ENCODE measurements around the gene CREBBP.

The CREBBP gene

DNA sequence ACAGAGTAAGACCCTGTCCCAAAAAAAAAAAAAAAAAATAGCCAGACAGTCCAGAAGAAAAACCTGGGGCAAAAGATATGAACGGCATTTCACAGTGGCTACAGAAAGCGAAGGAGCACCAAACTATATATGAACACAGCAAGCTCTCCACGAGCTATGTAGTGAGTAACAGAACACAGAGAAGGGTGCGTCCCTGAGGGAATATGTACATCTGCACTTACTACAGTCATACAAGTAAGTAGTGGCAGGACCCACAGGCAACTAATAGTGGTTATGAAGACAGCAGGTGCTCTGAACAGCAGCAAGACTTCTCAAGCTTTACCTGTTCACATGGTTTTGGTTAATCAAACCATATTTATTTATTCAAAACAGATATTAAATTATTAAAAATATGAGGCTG is 179.0 kb downstream of the CREBBP start:
- no peak for DNase-seq

DNA sequence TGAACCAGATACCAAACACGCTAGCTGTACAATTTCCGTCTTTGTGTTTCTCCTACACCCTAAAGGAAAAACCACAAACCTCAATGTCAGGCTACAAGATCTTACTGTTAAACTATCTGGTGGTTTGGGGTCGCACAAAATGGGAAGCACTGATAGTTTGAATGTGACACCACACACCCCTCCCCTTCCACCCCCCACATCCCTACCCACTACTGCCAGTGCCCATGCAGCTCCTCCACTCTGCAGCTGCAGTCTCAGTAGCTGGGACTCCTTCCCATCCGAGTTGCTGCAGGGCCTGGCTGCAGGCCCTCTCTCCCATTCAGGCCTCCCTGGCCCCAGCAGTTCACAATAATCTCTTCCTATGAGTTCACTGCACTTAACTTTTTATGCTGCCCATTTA is 181.6 kb downstream of the CREBBP start:
- DNase-seq = no peak

DNA sequence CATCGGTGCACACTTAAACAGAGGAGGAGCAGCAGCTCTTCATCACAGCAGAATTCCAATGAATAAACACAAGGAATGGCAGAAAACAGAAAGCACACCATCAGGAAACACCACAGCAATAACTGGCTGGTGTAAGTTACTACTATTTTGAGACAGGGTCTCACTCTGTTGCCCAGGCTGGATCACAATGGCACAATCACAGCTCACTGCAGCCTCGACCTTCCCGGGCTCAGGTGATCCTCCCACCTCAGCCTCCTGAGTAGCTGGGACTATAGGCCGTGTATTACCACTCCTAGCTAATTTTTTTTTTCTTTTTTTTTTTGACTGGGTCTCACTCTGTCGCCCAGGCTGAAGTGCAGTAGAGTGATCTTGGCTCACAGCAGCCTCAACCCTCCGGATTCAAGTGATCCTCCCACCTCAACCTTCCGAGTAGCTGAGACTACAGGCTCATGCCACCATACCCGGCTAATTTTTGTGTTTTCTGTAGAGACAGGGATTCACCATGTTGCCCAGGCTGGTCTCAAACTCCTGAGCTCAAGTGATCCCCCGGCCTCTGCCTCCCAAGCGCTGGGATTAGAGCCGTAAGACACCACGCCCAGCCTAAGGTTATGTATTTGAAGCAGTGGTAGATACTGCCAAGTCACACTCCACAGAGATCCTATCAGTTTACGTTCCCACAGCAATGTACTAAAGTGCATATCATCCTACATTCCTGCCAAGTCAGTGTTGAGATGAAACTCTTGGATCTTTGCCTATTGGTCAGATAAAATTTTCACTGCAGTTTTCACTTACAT is 183.9 kb downstream of the CREBBP start:
- no peak for DNase-seq

DNA sequence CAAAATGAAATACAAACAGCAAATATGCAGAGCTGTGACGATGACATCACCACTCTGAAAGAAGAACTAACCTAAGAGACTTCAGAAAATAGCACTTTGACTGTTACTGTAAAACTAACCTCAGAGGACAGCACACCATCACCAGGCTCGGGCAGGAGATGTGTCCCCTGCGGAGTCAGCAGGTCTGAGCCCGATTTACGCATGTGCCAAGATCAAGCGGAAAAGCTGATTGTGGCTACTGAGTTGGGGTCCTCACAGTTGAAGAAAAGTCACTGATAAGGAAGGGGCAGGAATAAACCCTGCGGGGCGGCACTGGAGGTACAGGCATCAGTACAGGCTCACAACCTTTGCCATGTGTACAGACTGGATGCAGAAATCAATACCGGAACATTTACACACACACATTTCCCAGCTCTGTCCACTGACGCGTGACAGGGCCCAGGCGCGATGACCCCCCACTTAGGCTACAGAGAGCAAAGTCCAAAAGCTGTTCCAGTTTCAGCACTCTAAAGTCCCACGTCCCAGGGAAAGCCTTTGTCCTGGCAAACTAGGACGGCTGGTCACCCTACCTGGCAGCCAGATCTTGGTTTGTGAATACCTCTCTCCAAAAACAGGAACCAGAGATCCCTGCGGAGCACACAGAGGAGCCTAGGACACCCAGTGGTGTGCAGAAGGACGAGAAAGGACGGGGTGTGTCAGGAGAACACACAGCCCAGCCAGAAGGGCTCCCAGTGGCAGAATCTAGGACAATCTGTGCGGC is 184.7 kb downstream of the CREBBP start:
- no peak for DNase-seq

DNA sequence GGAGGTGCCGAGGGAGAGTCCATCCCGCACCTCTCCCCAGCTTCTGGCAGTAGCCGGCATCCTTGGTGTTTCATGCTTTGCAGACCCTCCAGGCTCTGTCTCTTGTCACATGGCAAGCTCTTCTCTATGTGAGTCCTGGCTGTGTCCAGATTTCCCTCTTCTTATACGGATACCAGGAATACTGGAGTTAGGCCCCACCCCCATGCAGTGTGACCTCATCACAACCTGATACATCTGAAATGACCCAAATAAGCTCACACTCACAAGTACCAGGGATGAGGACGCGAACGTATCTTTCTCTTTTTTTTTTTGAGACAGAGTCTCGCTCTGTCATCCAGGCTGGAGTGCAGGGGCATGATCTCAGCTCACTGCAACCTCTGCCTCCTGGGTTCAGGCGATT is 186.5 kb downstream of the CREBBP start:
- no peak for DNase-seq

DNA sequence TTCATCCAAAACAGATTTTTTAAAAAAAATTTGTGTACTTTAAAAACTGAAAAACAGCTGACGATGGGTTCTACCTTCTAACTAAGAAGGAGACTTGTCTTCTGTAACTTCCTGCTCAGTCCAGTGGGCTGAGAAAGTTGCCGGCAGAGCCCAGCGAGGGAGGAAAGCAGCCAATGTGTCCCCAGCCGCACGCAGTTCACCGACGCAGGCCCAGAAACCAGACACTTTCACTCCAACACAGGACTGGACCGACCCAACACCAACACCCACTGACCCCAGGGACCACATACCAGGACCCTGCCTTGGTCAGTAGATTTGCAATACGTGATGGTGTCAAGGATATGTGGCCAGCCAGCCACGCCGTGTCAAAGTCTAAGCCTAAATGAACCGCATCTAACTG is 188.8 kb downstream of the CREBBP start:
- no peak for DNase-seq

DNA sequence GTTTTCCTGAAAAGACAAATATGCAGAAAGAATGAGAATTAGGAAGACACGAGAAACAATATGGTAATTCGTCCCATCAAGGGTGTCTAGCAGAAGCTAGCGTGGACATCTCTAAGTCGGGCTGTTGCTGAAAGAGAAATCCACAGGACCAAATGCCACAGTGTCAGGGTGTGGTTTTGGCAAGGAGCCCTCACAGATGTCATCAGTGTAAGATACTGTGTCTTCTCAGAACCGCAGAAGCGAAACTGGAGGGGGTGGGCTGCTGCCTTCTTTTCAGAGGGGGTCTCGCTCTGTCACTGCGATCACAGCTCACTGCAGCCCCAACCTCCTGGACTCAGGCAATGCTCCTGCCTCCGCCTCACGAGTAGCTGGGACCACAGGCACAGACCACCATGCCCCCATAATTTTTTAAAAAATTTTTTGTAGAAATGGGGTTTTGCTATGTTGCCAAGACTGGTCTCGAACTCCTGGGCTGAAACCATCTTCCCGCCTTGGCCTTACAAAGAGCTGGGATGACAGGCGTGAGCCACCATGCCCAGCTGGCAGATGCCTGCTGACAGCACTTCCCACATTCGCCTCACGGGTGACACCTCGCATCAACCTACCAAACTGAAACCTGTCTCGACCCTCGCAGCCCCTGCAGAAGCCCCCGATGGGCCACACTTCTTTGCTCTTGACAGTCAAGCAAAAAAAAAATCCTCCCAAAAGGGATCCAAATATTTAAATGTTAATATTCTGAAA is 189.4 kb downstream of the CREBBP start:
- DNase-seq = no peak

DNA sequence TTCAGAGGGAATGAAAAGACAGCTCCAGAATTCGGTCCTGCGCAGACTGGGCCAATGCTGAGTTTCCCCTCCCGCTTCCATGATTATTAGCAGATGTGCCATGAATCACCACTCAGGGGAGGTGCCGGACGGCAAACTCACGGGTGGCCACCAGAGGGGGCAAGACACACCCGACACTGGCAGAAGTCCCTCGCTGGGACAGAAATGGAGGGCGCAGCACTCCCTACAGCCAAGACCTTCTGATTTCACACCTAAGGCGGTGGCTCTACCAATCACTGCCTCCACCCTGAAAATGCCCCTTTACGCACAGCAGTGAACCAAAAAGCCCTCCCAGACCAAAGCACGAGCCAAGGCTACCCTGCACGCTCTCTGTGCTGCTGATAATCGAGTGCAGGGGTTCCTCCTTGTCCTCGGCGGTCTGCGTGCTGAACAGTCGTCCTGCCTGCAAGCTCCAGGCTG is 190.0 kb downstream of the CREBBP start:
- no peak for DNase-seq

DNA sequence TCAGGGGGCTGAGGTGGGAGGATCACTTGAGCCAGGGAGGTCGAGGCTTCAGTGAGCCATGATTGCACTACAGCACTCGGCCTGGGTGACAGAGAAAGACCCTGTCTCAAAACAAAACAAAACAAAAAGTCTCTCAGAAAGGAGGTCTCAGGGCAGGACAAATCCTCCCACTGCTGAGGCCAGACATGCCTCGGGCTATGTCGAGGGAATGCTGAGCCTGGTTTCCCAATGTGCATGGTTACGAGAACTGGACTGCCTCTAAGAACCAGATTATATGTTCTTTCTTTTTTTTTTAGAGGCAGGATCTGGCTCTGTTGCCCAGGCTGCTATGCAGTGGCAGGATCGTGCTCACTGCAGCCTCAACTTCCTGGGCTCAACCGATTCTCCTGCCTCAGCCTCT is 190.8 kb downstream of the CREBBP start:
- DNase-seq = no peak

DNA sequence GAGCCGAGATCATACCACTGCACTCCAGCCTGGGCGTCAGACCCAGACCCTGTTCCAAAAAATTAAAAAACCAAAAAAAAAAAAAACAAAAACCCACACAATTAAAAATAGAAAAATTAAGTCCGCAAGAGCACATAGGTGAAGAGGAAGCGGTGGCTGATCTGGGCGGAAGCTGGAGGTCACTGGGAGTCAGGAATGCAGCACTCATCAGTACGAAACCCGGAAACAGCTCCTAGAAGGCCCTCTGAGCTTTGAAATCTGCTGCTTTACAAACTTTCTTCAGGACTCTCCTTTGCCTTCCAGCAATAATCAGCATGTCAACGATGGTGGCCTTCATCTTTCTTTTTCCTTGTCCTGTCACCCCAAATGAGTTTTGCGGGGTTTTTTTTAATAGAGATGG is 192.7 kb downstream of the CREBBP start:
- no peak for DNase-seq

DNA sequence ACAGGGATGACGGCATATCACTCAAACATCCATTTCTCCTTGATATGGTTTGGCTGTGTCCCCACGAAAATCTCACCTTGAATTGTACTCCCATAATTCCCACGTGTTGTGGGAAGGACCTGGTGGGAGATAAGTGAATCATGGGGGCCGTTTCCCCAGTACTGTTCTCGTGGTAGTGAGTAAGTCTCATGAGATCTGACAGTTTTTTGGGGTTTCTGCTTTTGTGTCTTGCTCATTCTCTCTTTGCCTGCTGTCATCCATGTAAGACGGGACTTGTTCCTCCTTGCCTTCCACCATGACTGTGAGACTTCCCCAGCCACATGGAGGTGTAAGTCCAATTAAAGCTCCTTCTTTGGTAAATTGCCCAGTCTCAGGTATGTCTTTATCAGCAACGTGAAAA is 193.5 kb downstream of the CREBBP start:
- DNase-seq = no peak

DNA sequence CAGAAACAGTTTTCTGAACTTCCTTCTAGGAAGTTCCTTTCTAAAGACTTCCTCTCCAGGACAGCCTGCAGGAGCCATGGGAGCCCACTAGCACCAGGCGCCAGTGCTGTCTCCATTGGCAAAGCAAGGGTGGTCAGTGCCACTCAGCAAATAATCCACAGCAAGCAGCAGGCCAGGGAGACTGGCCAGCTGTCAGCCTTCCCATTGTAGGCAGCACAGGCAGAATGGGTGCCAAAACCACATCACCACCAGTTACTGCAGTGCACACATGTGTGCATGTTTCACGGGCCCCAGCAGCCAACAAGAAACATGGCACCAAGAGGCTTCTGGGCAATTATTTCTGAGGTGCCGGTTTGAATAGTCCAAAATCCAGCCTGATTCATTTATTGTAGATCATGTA is 199.3 kb downstream of the CREBBP start:
- DNase-seq = no peak

DNA sequence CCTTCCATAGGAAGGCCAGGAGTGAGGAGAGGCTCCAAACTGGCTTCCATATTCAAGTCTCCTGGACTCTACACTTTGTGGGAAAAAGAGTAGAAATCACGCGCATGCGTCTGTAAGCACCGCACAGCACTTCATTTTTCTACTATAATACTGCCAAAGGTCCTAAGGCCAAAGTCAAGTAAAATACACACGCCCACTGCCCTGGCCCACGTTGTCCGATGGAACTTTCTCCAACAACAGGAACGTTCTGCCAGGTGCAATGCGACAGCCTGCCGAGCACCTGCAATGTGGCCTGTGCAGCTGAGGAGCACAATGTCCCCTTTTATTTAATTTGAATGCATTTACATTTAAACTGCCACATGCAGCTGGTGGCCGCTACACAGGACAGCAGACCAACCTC is 202.5 kb downstream of the CREBBP start:
- no peak for DNase-seq

DNA sequence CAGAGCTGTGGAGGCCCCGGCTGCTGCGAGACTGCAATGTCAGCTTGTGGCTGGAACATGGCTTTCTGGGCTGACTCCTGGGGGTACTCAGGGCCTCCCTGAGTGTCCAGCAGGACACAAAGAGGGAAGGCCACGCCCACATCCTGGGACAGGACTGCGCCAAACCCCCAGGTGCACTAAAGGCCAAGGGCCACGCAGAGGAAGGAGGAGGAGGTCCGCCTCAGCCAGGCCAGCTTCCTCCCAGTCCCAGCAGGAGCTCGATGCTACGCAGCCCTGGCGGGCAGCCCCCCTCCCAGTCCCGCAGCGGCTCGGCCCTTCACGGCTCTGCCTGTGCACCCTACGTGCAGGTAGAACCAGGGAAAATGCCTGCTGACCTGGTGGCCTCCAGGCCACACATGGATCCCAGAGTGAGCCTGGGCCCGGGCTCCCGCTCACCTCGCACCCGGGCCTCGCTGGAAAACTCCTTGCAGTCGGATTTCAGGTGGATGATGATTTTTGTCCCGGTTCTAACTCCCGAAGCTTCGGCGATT is 204.8 kb downstream of the CREBBP start:
- DNase-seq = no peak
